ENCODE data around the gene CTNNB1.
A peak's percentile ranks its signal among the peaks of the same experiment; 100 is the strongest.

CTNNB1 gene

GRCh38 chr3:41223078-41223477 lies 23.8 kb downstream of the CTNNB1 start:
- TF ChIP-seq CTCF (conservative IDR thresholded peaks at IDR 0.05; ENCODE audit: low read depth, low read length), result no peak

GRCh38 chr3:41223691-41224090 lies 24.4 kb downstream of the CTNNB1 start:
- H3K4me3 ChIP-seq (ENCODE audit: low read length), result no peak overlapping the region
- TF ChIP-seq CTCF (conservative IDR thresholded peaks at IDR 0.05; ENCODE audit: low read depth, low read length), result no peak
- no peak for DNase-seq (ENCODE audit: low read depth)

More at GRCh38 chr3:41223078-41223477, 23.8 kb downstream of the CTNNB1 start:
- no peak overlapping the region for H3K4me3 ChIP-seq (ENCODE audit: low read length)
- DNase-seq (ENCODE audit: low read depth), result no peak

- peak; percentile 59 for DNase-seq (ENCODE audit: low read depth)
- H3K4me3 ChIP-seq (ENCODE audit: low read length), result no peak overlapping the region
- no peak for TF ChIP-seq CTCF (conservative IDR thresholded peaks at IDR 0.05; ENCODE audit: low read depth, low read length)
Measured at GRCh38 chr3:41224120-41224806, 25.0 kb downstream of the CTNNB1 start.

DNA sequence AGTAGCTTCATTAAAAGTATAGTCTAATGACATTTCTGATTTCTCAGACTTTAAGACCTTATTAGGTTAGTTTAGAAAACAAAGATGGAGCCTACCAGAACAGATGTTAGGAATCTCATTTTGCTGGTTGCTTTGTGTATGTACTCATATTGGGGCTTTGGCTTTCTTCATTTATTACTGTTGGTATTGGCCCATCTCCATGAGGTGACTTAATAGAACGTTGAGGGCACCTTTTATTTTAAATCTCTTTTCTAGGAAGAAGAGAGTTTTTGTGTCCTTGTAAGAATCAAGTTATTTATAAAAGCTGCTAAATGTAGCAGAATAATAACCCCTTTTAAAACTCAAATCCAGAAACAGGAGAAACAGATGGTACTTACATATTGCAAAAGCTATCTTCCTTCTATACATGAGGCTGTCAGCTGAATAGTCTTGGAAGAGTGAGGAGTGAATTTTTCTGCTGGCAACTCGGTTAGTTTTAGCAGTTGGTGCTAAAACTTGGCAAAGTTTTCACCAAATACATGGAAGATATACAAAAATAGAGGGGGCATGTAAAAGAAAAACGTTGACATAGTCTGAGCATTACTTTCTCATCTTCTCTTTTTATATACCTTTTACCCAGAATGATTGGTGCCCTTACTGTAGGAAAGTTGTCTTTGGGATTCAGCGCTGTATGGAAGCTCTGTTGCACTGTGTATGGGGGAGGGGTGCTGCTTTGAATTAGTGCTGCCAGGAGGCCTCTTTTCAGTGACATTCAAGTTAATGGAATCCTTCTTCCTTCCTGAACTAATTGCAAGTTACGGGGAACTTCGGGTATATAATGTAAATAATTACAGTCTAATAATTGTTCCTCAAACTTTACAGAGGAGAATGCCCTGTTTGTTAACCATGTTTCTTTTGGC lies 35.8 kb downstream of the CTNNB1 start:
- no peak for TF ChIP-seq CTCF (conservative IDR thresholded peaks at IDR 0.05; ENCODE audit: low read depth, low read length)
- no peak overlapping the region for H3K4me3 ChIP-seq (ENCODE audit: low read length)
- no peak for DNase-seq (ENCODE audit: low read depth)

- TF ChIP-seq CTCF (conservative IDR thresholded peaks at IDR 0.05; ENCODE audit: low read depth, low read length), result no peak
- DNase-seq (ENCODE audit: low read depth), result no peak
- H3K4me3 ChIP-seq (ENCODE audit: low read length), result no peak overlapping the region
Measured at GRCh38 chr3:41236228-41236627, 36.9 kb downstream of the CTNNB1 start.

- H3K4me3 ChIP-seq (ENCODE audit: low read length), result no peak overlapping the region
- no peak for DNase-seq (ENCODE audit: low read depth)
- no peak for TF ChIP-seq CTCF (conservative IDR thresholded peaks at IDR 0.05; ENCODE audit: low read depth, low read length)
Measured at GRCh38 chr3:41237907-41238306, 38.6 kb downstream of the CTNNB1 start.
